ENCODE results near the gene CDH20. TPM values are rescaled to one million over a fixed set of nuclear protein-coding genes. Genes with fewer than 3 reads are reported as not detected.

CDH20 gene
- polyA plus RNA-seq, 1 experiment = 0.02 TPM

DNA sequence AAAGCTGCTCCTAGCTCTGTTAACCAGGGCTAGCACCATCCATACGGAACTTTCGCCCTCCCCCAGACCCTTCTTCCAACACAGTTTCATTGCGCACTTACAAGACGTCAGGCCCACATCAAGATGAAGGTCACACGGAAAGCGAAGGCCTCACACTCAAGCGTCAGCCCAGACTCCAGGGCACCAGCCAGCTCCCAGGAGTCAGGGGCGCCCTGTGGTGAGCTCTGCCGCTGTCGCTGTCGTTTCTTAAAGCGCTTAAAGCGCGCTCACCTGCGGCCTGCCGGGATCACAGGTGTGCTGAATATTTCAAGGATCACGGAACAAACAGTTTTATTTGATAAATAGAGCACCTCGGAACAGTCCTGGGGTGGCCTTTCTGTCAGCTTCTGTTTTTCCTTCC, 163.1 kb downstream of the CDH20 start:
- Histone ChIP-seq H3K4me3 (ENCODE audit: low read depth, low read length) (no peak overlapping the region), H3K27me3 (ENCODE audit: control insufficient read depth, insufficient read depth, low read length) (no peaks in the 10 kb centered on the region), H3K36me3 (ENCODE audit: control insufficient read depth, insufficient read depth, low read length) (no peaks in the 10 kb centered on the region)
- CTCF ChIA-PET = interaction anchor here (3.0 to 12.3 kb wide), 2 partner anchors 173 to 174 kb away, joined by 12 to 282 read pairs; no protein-coding TSS in a partner anchor
- DNase-seq (ENCODE audit: low read depth) = no peak
- TF ChIP-seq CTCF (IDR thresholded peaks at IDR 0.05; ENCODE audit: insufficient read depth, low read depth, low read length) = no peak
- POLR2A ChIA-PET = no interaction called here

DNA sequence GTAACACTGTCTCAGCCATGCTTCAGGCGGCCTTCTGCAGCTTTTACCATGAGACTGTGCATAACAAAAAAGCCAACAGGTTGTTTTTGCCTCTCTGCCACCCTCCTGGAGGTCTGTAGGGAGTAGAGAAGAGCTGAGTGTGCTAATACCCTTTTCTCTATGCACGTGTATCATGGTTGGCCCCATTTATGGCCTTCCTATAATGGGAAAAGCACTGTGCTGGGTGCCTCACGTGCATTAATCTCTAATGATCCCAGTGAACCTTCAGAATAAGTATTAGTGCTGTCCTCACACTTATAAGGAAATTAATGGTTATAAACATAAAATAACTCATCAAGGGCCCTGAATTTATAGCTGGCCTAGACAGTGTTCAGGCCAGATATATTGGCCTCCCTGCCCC, 164.2 kb downstream of the CDH20 start:
- Histone ChIP-seq H3K36me3 (ENCODE audit: control insufficient read depth, insufficient read depth, low read length) (no peaks in the 10 kb centered on the region), H3K4me3 (ENCODE audit: low read depth, low read length) (no peak overlapping the region), H3K27me3 (ENCODE audit: control insufficient read depth, insufficient read depth, low read length) (no peaks in the 10 kb centered on the region)
- DNase-seq (ENCODE audit: low read depth) = no peak
- ChIA-PET POLR2A (no interaction called here), CTCF (interaction anchor here (12.3 kb wide), 1 partner anchor 174 kb away, joined by 282 read pairs; no protein-coding TSS in a partner anchor)
- no peak for TF ChIP-seq CTCF (IDR thresholded peaks at IDR 0.05; ENCODE audit: insufficient read depth, low read depth, low read length)

- H3K4me3 ChIP-seq (ENCODE audit: low read depth, low read length) = no peak overlapping the region
- peak; percentile 7 for DNase-seq (ENCODE audit: low read depth)
- CTCF ChIA-PET = interaction anchor here (0.5 to 12.3 kb wide), 23 partner anchors 8 to 1515 kb away, joined by 3 to 282 read pairs (median 4); no protein-coding TSS in a partner anchor
- no peaks in the 10 kb centered on the region for H3K36me3 ChIP-seq (ENCODE audit: control insufficient read depth, insufficient read depth, low read length)
- H3K27me3 ChIP-seq (ENCODE audit: control insufficient read depth, insufficient read depth, low read length) = no peaks in the 10 kb centered on the region
- TF ChIP-seq CTCF (IDR thresholded peaks at IDR 0.05; ENCODE audit: insufficient read depth, low read depth, low read length) = peak; percentile 74
- POLR2A ChIA-PET = interaction anchor here (0.5 kb wide), 1 partner anchor 151 kb away, joined by 3 read pairs; no protein-coding TSS in a partner anchor
These were observed 169.2 kb downstream of the CDH20 start for GRCh38 chr18:61502472-61502871.

- no peak for DNase-seq (ENCODE audit: low read depth)
- H3K36me3 ChIP-seq (ENCODE audit: control insufficient read depth, insufficient read depth, low read length) = no peaks in the 10 kb centered on the region
- no peak overlapping the region for H3K4me3 ChIP-seq (ENCODE audit: low read depth, low read length)
- H3K27me3 ChIP-seq (ENCODE audit: control insufficient read depth, insufficient read depth, low read length) = no peaks in the 10 kb centered on the region
- CTCF ChIA-PET = interaction anchor here (0.6 to 12.3 kb wide), 6 partner anchors 10 to 1516 kb away, joined by 3 to 282 read pairs (median 10); no protein-coding TSS in a partner anchor
- POLR2A ChIA-PET = no interaction called here
- no peak for TF ChIP-seq CTCF (IDR thresholded peaks at IDR 0.05; ENCODE audit: insufficient read depth, low read depth, low read length)
These were observed 170.5 kb downstream of the CDH20 start for GRCh38 chr18:61503688-61504087.

GRCh38 chr18:61528961-61529360, 195.7 kb downstream of the CDH20 start:
- Histone ChIP-seq H3K36me3 (ENCODE audit: control insufficient read depth, insufficient read depth, low read length) (no peaks in the 10 kb centered on the region), H3K27me3 (ENCODE audit: control insufficient read depth, insufficient read depth, low read length) (peaks cover 2% of the 10 kb centered on the region), H3K4me3 (ENCODE audit: low read depth, low read length) (no peak overlapping the region)
- no peak for TF ChIP-seq CTCF (IDR thresholded peaks at IDR 0.05; ENCODE audit: insufficient read depth, low read depth, low read length)
- no peak for DNase-seq (ENCODE audit: low read depth)
- CTCF ChIA-PET = interaction anchor here (1.2 kb wide), 1 partner anchor 34 kb away, joined by 3 read pairs; no protein-coding TSS in a partner anchor
- POLR2A ChIA-PET = no interaction called here
